Endothelial cell (in vitro differentiated cells): ENCODE results near the gene DPYD. TPM values are rescaled to one million over a fixed set of nuclear protein-coding genes. Genes with fewer than 3 reads are reported as not detected.

ENCODE experiments used
- DNase-seq: peaks from one replicate; pipeline ENCODE4 v3.0.0; 2021; ENCODE audit warnings: low spot score
- H3K27ac Mint-ChIP-seq: one replicate; pipeline ENCODE4 v1.8.0; 2021; ENCODE audit warnings: mixed read lengths, inconsistent platforms; ENCODE audit not compliant: unreplicated experiment
- H3K27me3 Mint-ChIP-seq: one replicate; pipeline ENCODE4 v1.8.0; 2021; ENCODE audit warnings: mild to moderate bottlenecking, moderate library complexity, mixed read lengths, inconsistent platforms; ENCODE audit not compliant: unreplicated experiment
- H3K36me3 Mint-ChIP-seq: one replicate; pipeline ENCODE4 v1.8.0; 2021; ENCODE audit warnings: mild to moderate bottlenecking, low read depth, mixed read lengths, inconsistent platforms; ENCODE audit not compliant: unreplicated experiment
- H3K4me1 Mint-ChIP-seq: one replicate; pipeline ENCODE4 v1.8.0; 2021; ENCODE audit warnings: mild to moderate bottlenecking, mixed read lengths, inconsistent platforms; ENCODE audit not compliant: unreplicated experiment
- H3K4me3 Mint-ChIP-seq: one replicate; pipeline ENCODE4 v1.8.0; 2021; ENCODE audit warnings: mild to moderate bottlenecking, mixed read lengths, inconsistent platforms; ENCODE audit not compliant: unreplicated experiment
- H3K9me3 Mint-ChIP-seq: one replicate; pipeline ENCODE4 v1.8.0; 2021; ENCODE audit warnings: mixed read lengths, inconsistent platforms; ENCODE audit not compliant: unreplicated experiment
- CTCF ChIP-seq: fragments of 200-600 bp; sonication (generic); IDR thresholded peaks from one replicate; pipeline ENCODE4 v1.5.0; 2021; ENCODE audit warnings: antibody characterized with exemption; ENCODE audit not compliant: unreplicated experiment
- total RNA-seq: library from RNA; stranded (reverse); fragmentation: NEBNext Ultra II Directional; extraction: Animal tissue kit (Norgen Biotek cat#: 25700); gene quantifications from one replicate; pipeline ENCODE4 v1.2.1, GENCODE V29; 2021; ENCODE audit not compliant: unreplicated experiment

DPYD gene
- total RNA-seq, 1 donor from 2014 or later: 3.4 TPM

- Mint-ChIP-seq H3K27ac (no peak overlapping the region), H3K27me3 (no peaks in the 10 kb centered on the region), H3K36me3 (no peaks in the 10 kb centered on the region), H3K9me3 (no peaks in the 10 kb centered on the region), H3K4me3 (no peak overlapping the region), H3K4me1 (no peaks in the 10 kb centered on the region)
- no peak for DNase-seq
- no peak for TF ChIP-seq CTCF
Observed at GRCh38 chr1:97668945-97669344, 251.9 kb downstream of the DPYD start.

GRCh38 chr1:97660431-97661105 lies 260.3 kb downstream of the DPYD start:
- DNase-seq: no peak
- Mint-ChIP-seq H3K9me3 (no peaks in the 10 kb centered on the region), H3K27ac (no peak overlapping the region), H3K4me3 (no peak overlapping the region), H3K36me3 (no peaks in the 10 kb centered on the region), H3K27me3 (peaks cover 2% of the 10 kb centered on the region), H3K4me1 (peaks cover 18% of the 10 kb centered on the region)
- TF ChIP-seq CTCF: no peak

- no peak overlapping the region for H3K4me3 Mint-ChIP-seq
- H3K36me3 Mint-ChIP-seq: no peaks in the 10 kb centered on the region
- DNase-seq: no peak
- no peaks in the 10 kb centered on the region for H3K9me3 Mint-ChIP-seq
- TF ChIP-seq CTCF: no peak
- no peak overlapping the region for H3K27ac Mint-ChIP-seq
- no peaks in the 10 kb centered on the region for H3K27me3 Mint-ChIP-seq
- H3K4me1 Mint-ChIP-seq: peaks cover 3% of the 10 kb centered on the region
Observed at GRCh38 chr1:97654876-97655585, 265.8 kb downstream of the DPYD start.

- H3K9me3 Mint-ChIP-seq: peaks cover 1% of the 10 kb centered on the region
- no peak for DNase-seq
- H3K27me3 Mint-ChIP-seq: no peaks in the 10 kb centered on the region
- H3K27ac Mint-ChIP-seq: no peak overlapping the region
- peaks cover 1% of the 10 kb centered on the region for H3K36me3 Mint-ChIP-seq
- H3K4me1 Mint-ChIP-seq: no peaks in the 10 kb centered on the region
- H3K4me3 Mint-ChIP-seq: no peak overlapping the region
- TF ChIP-seq CTCF: no peak
Observed at GRCh38 chr1:97651250-97651649, 269.6 kb downstream of the DPYD start.

- no peak for TF ChIP-seq CTCF
- Mint-ChIP-seq H3K9me3 (peaks cover 4% of the 10 kb centered on the region), H3K27me3 (no peaks in the 10 kb centered on the region), H3K4me1 (no peaks in the 10 kb centered on the region), H3K4me3 (no peak overlapping the region), H3K36me3 (peaks cover 4% of the 10 kb centered on the region), H3K27ac (no peak overlapping the region)
- DNase-seq: no peak
Observed at GRCh38 chr1:97649591-97649990, 271.2 kb downstream of the DPYD start.
